Stimulated activated CD8-positive, alpha-beta memory T cell treated with anti-CD3 and anti-CD28 coated beads, Interleukin-7, amount 100 ng/mL, for 1 hour (primary cell): ENCODE data around the gene RBM15B.
"Not testable (repeated sequence)": the region's sequence is repeated elsewhere in the genome, so short reads cannot be mapped to it uniquely, and the experiment has no call there.

Source experiments
- DNase-seq, 2 donors: peaks; one replicate each; pipeline ENCODE4 v3.0.0-alpha.2; 2020; ENCODE audit warnings: low read depth in 2 of 2

The RBM15B gene

GRCh38 chr3:51391075-51391565, at the start of gene RBM15B:
RBM15B (plus strand) TSS chr3:51391285; CDS start chr3:51391400, 115 bp downstream.
- DNase-seq: peak; percentile 93 to 97

- DNase-seq: no peak
Observed at GRCh38 chr3:51343918-51344687, 47.0 kb upstream of the RBM15B start.

- no peak for DNase-seq
Observed at GRCh38 chr3:51350751-51351150, 40.3 kb upstream of the RBM15B start.

DNA sequence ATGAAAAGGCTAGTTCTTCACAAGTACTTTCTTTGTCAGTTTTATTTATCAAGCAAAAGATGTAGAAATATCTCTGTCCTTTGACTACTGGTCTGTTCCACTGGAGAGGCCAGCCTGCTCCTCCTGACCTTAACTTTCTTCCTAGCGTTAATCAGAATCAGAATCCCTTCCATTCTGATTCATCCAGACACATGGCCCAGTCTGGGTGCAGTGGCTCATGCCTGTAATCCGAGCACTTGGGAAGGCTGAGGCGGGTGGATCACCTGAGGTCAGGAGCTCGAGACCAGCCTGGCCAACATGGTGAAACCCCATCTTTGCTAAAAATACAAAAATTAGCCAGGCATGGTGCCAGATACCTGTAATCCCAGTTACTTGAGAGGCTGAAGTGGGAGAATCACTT, 38.0 kb upstream of the RBM15B start:
- DNase-seq: no peak

- no peak for DNase-seq
Observed at GRCh38 chr3:51353691-51354090, 37.4 kb upstream of the RBM15B start.

GRCh38 chr3:51354172-51354571, 36.9 kb upstream of the RBM15B start:
- DNase-seq: no peak

DNA sequence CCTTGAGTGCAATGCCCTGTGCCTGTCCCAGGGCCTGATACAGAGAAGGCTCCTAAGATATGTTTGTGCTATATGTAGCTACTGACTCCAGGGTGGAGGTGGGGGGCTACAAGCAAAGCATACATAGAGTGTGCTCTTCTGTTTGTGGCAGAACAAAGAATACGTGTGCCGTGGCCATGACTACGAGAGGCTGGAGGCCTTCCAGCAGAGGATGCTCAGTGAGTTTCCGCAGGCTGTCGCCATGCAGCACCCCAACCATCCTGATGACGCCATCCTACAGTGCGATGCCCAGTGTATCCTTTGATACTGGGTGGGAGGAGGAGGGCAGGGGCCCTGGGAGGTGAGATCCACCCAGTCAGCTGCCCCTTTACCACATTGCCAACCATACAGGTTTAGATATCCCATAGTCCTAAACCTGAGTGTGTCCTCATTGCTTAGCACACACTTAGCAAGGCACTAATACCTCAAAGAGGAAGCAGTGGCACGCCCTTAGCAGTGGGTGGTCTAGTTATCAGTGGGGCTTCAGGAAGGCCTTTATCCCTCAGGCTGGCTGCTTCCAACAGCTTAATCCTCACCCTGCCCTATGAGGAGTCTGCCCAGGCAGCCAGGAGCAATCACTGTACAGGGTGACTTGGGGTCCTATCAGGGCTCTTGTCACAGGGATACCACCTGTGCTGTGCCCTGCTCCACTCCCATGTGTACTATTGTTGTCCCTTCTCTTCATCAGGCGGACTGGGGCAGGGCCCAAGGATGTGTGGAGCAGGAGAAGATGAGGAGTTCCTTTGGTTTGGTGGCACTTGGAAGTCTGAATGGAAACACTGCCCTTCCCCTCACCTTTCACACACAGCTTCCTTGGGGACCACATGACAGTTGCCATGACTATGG, 36.1 kb upstream of the RBM15B start:
- DNase-seq: no peak

- DNase-seq: no peak
Observed at GRCh38 chr3:51355891-51356578, 35.0 kb upstream of the RBM15B start.

GRCh38 chr3:51357856-51358255, 33.2 kb upstream of the RBM15B start:
- no peak for DNase-seq

DNA sequence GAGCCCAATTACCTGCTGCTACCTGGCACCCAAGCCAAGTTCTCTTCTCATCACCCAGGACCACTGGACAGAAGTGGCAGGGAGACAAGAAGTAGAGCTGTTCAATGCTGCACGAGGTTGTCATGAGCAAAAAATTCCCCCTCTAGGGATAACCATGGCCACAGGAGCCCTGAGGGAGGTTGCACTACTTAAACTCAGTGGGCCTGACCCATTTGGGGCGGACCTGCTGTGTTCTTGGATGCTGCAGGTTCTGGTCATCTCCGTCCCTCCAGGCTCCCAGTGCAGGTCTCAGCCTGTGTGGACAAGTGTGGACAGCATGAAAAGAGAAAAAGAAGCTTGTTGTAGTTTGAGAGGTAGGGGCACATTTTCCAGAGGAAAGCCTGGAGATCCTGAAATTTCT, 32.1 kb upstream of the RBM15B start:
- DNase-seq: no peak

GRCh38 chr3:51360806-51361205, 30.3 kb upstream of the RBM15B start:
- no peak for DNase-seq

DNA sequence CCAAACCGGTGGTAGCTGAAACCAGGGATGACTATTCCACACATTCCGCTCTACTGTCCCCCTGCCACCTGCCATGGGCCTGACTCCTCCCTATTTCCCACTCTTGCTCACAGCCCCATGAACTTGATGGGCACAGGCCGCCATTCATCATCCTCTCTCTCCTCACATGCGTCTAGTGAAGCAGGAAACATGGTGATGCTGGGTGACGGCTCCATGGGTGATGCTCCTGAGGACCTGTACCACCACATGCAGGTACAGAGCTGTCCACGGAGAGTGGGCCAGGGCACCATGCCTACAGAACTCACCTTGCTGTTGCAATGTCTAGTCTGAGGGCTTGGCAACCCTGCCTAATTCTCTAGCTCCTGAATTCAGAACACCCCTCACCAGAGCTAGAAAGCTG, 29.3 kb upstream of the RBM15B start:
- no peak for DNase-seq

DNA sequence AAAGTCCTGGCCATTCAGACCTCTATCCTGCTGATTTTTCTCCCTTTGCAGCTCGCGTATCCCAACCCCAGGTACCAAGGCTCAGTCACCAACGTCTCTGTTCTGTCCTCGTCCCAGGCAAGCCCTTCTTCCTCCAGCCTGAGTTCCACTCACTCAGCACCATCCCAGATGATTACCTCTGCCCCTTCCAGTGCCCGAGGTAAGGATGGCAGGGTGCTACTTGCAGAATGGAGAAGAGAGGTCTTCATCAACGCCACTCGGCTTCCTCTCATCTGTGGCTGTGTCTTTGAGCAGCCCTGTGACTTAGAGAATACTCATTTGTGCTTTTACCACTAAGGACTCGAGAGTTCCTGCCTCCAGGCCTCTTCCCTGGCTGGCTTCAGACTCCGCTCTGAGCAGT, 28.6 kb upstream of the RBM15B start:
- DNase-seq: no peak

DNA sequence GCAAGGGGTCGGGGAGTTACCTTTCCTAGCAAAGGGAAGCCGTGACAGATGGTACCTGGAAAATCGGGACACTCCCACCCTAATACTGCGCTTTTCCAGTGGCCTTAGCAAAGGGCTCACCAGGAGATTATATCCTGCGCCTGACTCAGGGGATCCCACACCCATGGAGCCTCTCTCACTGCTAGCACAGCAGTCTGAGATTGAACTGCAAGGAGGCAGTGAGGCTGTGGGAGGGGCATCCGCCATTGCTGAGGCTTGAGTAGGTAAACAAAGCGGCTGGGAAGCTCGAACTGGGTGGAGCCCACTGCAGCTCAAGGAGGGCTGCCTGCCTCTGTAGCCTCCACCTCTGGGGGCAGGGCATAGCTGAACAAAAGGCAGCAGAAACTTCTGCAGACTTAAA, 22.8 kb upstream of the RBM15B start:
- not testable (repeated sequence) for DNase-seq

DNA sequence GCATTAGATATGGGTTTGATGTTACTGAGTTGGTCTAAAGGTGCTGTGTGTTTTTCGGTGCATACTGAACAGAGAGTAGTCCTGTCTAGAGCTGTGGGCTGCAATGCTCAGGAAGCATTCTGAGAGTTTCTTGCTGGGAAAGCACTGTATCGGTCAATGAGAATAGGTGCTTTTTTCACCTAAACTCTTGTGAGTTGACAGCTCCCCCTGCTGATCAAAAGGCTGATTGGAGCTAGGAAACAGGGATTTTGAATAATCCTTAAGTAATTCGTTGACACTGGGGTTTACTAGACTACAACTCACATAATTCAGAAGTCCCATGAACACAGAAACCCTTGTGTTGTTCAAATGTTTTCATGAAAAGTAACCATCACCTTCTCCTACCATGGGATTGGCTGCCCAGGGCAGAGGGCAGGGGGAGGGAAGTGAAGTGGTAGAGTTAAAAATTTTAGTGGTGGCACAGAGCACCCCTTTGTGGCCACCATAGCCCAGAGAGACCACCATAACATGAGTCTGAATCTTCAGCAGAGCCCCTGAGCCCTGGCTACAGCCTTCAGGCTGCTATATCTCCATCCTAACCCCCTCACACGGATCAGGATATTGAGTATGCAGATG, 19.0 kb upstream of the RBM15B start:
- no peak for DNase-seq

- DNase-seq: no peak
Observed at GRCh38 chr3:51373658-51374421, 17.2 kb upstream of the RBM15B start.

- no peak for DNase-seq
Observed at GRCh38 chr3:51374456-51374855, 16.6 kb upstream of the RBM15B start.

DNA sequence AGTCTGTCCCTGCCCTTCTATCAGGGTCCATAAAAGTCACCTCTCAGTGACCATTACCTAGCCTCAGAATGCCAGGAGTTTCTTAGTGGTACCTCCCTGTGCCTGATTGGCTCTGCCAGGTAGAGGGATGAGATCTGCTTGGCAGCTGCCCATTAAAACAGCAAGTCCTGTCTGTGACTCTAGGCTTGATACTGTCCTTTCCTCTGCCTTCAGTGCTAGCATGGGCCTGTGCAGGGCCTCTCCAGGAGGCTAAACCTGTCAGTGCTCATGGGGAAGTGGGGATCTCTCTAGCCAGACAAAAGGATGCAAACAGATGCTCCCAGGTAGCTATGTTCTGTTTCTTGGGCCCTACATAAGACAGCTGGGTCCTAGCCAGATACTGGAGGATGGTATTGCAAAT, 15.9 kb upstream of the RBM15B start:
- no peak for DNase-seq

DNA sequence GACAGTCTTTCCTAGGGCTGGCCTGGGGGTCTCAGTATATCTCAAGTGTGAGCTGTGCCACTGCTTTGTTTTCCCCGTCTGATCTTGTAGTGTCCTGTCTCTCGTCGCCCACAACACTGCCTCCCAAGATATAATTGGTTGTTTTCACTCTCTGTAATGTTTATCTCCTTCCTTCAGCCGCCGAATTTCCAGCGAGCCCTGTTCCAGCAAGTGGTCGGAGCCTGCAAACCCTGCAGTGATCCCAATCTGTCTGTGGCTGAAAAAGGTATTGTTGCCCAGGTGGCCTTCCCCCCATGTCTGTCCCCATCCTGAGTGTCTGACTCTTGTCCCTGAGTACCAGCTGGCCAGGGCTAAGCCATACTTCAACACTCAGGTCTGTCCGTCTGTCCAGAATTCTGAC, 15.5 kb upstream of the RBM15B start:
- no peak for DNase-seq

DNA sequence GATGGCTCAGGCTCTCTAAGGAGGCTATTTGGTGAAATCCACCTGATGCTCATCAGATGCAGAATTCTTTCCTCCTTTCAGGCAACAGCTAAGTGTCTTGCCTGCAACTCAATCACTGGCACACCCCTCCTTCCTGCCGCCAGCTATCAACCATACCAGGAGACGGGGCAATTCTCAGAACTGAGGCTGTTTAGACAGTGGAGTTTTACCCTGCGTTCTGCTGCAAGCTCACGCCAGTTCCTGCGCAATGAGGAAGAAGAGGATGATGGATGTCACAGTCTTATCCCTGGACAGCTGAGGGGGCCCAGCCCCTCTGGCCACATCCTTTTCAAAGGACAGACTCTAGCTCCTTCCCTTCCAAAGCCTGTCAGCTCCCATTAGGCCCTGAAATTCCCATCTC, 13.0 kb upstream of the RBM15B start:
- DNase-seq: no peak

GRCh38 chr3:51378726-51379125, 12.4 kb upstream of the RBM15B start:
- DNase-seq: no peak
